H1 (cell line): Measurements from ENCODE around the gene POU2F2. TPM values are rescaled to one million over a fixed set of nuclear protein-coding genes. Genes with fewer than 3 reads are reported as not detected.

Experiments used
- CTCF ChIA-PET: fragments of 300-600 bp; sonication (Branson Sonifier 250); formaldehyde crosslinking; loops from one replicate; lab custom pipeline; 2021; ENCODE audit not compliant: partially characterized antibody; lab: Charles Lee
- POLR2A ChIA-PET: fragments of 300-600 bp; sonication (Branson Sonifier 250); formaldehyde crosslinking; loops from one replicate; lab custom pipeline; 2021; ENCODE audit warnings: inconsistent platforms; ENCODE audit not compliant: partially characterized antibody; lab: Charles Lee
- DNase-seq, 2 experiments: peaks; one replicate each; pipeline versions ENCODE4 v3.0.0 to v3.0.0-alpha.2; 2010 to 2022; ENCODE audit warnings: low spot score in 2 of 2, low read depth in 1 of 2, mixed read lengths in 1 of 2
- FAIRE-seq: peaks from 2 replicates; lab custom pipeline; 2011; peaks lifted over from hg19 to GRCh38; lab: Jason Lieb, UNC
- H2AFZ ChIP-seq: 2 replicates; pipeline ENCODE4 v1.8.1; 2012; ENCODE audit warnings: low read length, inconsistent platforms
- H2AK5ac ChIP-seq: 2 replicates; pipeline ENCODE4 v1.6.1; 2013; ENCODE audit warnings: low read depth, low read length
- H2BK120ac ChIP-seq: replicated peaks from 2 replicates; pipeline ENCODE3; 2013; ENCODE audit warnings: low read depth, low read length, inconsistent platforms
- H2BK12ac ChIP-seq: 2 replicates; pipeline ENCODE4 v1.6.1; 2013; ENCODE audit warnings: low read depth, low read length
- H2BK15ac ChIP-seq: 2 replicates; pipeline ENCODE4 v1.6.1; 2013; ENCODE audit warnings: low read length
- H2BK20ac ChIP-seq: 2 replicates; pipeline ENCODE4 v1.6.1; 2013; ENCODE audit warnings: low read length
- H2BK5ac ChIP-seq: 2 replicates; pipeline ENCODE4 v1.6.1; 2013; ENCODE audit warnings: low read depth, low read length
- H3K14ac ChIP-seq: 2 replicates; pipeline ENCODE4 v1.6.1; 2013; ENCODE audit warnings: inconsistent platforms; ENCODE audit not compliant: insufficient read length
- H3K18ac ChIP-seq: 2 replicates; pipeline ENCODE4 v1.6.1; 2013; ENCODE audit warnings: low read length; ENCODE audit errors: extremely low read depth
- H3K23ac ChIP-seq: 2 replicates; pipeline ENCODE4 v1.6.1; 2013; ENCODE audit warnings: inconsistent platforms; ENCODE audit not compliant: insufficient read length
- H3K23me2 ChIP-seq: 2 replicates; pipeline ENCODE4 v1.6.1; 2013; ENCODE audit warnings: low read depth, low read length
- H3K27ac ChIP-seq: 2 replicates; pipeline ENCODE4 v1.6.1; 2011; ENCODE audit warnings: low read depth, low read length, inconsistent platforms
- H3K27me3 ChIP-seq, 4 experiments: replicated peaks in 1 of 4; 1 replicate in 1 of 4; 2 replicates in 3 of 4; pipeline versions ENCODE4 v1.6.1 to v1.8.1; 2011 to 2013; ENCODE audit warnings: low read length in 3 of 4, mild to moderate bottlenecking in 3 of 4, inconsistent platforms in 2 of 4, mixed read lengths in 2 of 4, moderate library complexity in 1 of 4; ENCODE audit not compliant: control insufficient read depth in 3 of 4, insufficient read depth in 3 of 4; ENCODE audit errors: extremely low read depth in 1 of 4
- H3K36me3 ChIP-seq, 4 experiments: 2 replicates each; pipeline versions ENCODE4 v1.6.1 to v1.8.1; 2011 to 2013; ENCODE audit warnings: mild to moderate bottlenecking in 4 of 4, low read length in 3 of 4, moderate library complexity in 2 of 4, control low read depth in 1 of 4, inconsistent platforms in 1 of 4; ENCODE audit not compliant: insufficient read depth in 4 of 4, control insufficient read depth in 2 of 4
- H3K4ac ChIP-seq: replicated peaks from 2 replicates; pipeline ENCODE3; 2013; ENCODE audit warnings: low read length, low read depth, mixed read lengths, inconsistent platforms; ENCODE audit not compliant: insufficient read length
- H3K4me1 ChIP-seq, 4 experiments: replicated peaks in 1 of 4; 1 replicate in 1 of 4; 2 replicates in 3 of 4; pipeline versions ENCODE4 v1.6.1 to v1.8.1; 2011 to 2013; ENCODE audit warnings: low read length in 3 of 4, inconsistent platforms in 2 of 4, mixed read lengths in 1 of 4; ENCODE audit not compliant: insufficient read depth in 4 of 4, control insufficient read depth in 3 of 4
- H3K4me2 ChIP-seq, 2 experiments: 2 replicates each; pipeline versions ENCODE4 v1.6.1 to v1.8.1; 2011 to 2013; ENCODE audit warnings: low read depth in 2 of 2, low read length in 2 of 2, control low read depth in 1 of 2, inconsistent platforms in 1 of 2, mild to moderate bottlenecking in 1 of 2; ENCODE audit not compliant: insufficient read depth in 1 of 2
- H3K4me3 ChIP-seq, 4 experiments: fragments of 200-600, 300-600 bp in 1 of 4; sonication (generic), shearing (Covaris generic), sonication (Bioruptor Twin) in 1 of 4; 2 replicates each; pipeline versions ENCODE4 v1.5.1 to v1.8.1; 2011 to 2016; ENCODE audit warnings: low read length in 4 of 4, low read depth in 3 of 4, control low read depth in 2 of 4, inconsistent platforms in 2 of 4, mild to moderate bottlenecking in 2 of 4, mixed read lengths in 1 of 4, moderate library complexity in 1 of 4; ENCODE audit not compliant: insufficient read depth in 2 of 4; ENCODE audit errors: extremely low read depth in 1 of 4
- H3K56ac ChIP-seq: replicated peaks from 2 replicates; pipeline ENCODE3; 2013; ENCODE audit warnings: low read depth, mild to moderate bottlenecking, mixed read lengths, low read length, inconsistent platforms; ENCODE audit not compliant: insufficient read length
- H3K79me1 ChIP-seq: 2 replicates; pipeline ENCODE4 v1.6.1; 2013; ENCODE audit warnings: low read depth, low read length, control low read depth
- H3K79me2 ChIP-seq, 2 experiments: 2 replicates each; pipeline versions ENCODE4 v1.6.1 to v1.8.1; 2012 to 2013; ENCODE audit warnings: low read length in 2 of 2, mild to moderate bottlenecking in 2 of 2, inconsistent platforms in 1 of 2; ENCODE audit not compliant: insufficient read depth in 2 of 2, control insufficient read depth in 1 of 2
- H3K9ac ChIP-seq, 4 experiments: replicated peaks in 1 of 4; 1 replicate in 1 of 4; 2 replicates in 3 of 4; pipeline versions ENCODE4 v1.6.1 to v1.8.1; 2011 to 2013; ENCODE audit warnings: low read depth in 3 of 4, low read length in 3 of 4, control low read depth in 2 of 4, mild to moderate bottlenecking in 2 of 4, moderate library complexity in 2 of 4, inconsistent platforms in 1 of 4; ENCODE audit errors: extremely low read depth in 1 of 4
- H3K9me3 ChIP-seq, 2 experiments: 2 replicates each; pipeline versions ENCODE4 v1.6.1 to v1.8.1; 2012 to 2013; ENCODE audit warnings: mild to moderate bottlenecking in 2 of 2, moderate library complexity in 2 of 2, control low read depth in 1 of 2, inconsistent platforms in 1 of 2, low read depth in 1 of 2, low read length in 1 of 2, mixed read lengths in 1 of 2; ENCODE audit not compliant: insufficient read depth in 2 of 2
- H4K20me1 ChIP-seq, 2 experiments: replicated peaks in 1 of 2; 2 replicates each; pipeline versions ENCODE3 to v1.8.1; 2011 to 2013; ENCODE audit warnings: inconsistent platforms in 2 of 2, low read length in 2 of 2, mild to moderate bottlenecking in 1 of 2; ENCODE audit not compliant: insufficient read depth in 2 of 2, control insufficient read depth in 1 of 2
- H4K5ac ChIP-seq: 2 replicates; pipeline ENCODE4 v1.6.1; 2013; ENCODE audit warnings: low read length, low read depth, mixed read lengths, inconsistent platforms; ENCODE audit not compliant: insufficient read length
- H4K8ac ChIP-seq: 2 replicates; pipeline ENCODE4 v1.8.0; 2013; ENCODE audit warnings: mild to moderate bottlenecking, moderate library complexity, low read length, inconsistent platforms; ENCODE audit not compliant: insufficient read depth; ENCODE audit errors: extremely low read depth
- H4K91ac ChIP-seq: replicated peaks from 2 replicates; pipeline ENCODE3; 2013; ENCODE audit warnings: low read length, mixed read lengths, inconsistent platforms; ENCODE audit not compliant: insufficient read length
- BRCA1 ChIP-seq: IDR thresholded peaks from 2 replicates; pipeline ENCODE4 v1.6.1; 2012; ENCODE audit warnings: low read depth, low read length, improper control_type of control experiment
- CEBPB ChIP-seq: IDR thresholded peaks from 2 replicates; pipeline ENCODE4 v1.6.1; 2012; ENCODE audit warnings: low read depth, low read length
- EZH2 ChIP-seq: fragments of 200-600 bp; sonication (generic); IDR thresholded peaks from 2 replicates; pipeline ENCODE4 v1.7.1; 2012; ENCODE audit warnings: low read depth, mild to moderate bottlenecking, moderate library complexity, low read length, inconsistent platforms; ENCODE audit not compliant: severe bottlenecking
- JUN ChIP-seq: IDR thresholded peaks from 2 replicates; pipeline ENCODE4 v1.6.1; 2011; ENCODE audit warnings: low read depth, mild to moderate bottlenecking, improper control_type of control experiment, low read length
- NRF1 ChIP-seq: IDR thresholded peaks from 2 replicates; pipeline ENCODE4 v1.6.1; 2011; ENCODE audit warnings: mild to moderate bottlenecking, low read depth, low read length, improper control_type of control experiment
- RBBP5 ChIP-seq: IDR thresholded peaks from 2 replicates; pipeline ENCODE4 v1.7.1; 2012; ENCODE audit warnings: low read depth, mild to moderate bottlenecking, inconsistent platforms, low read length, moderate library complexity, borderline replicate concordance
- SAP30 ChIP-seq: fragments of 300-600 bp; sonication (generic); IDR thresholded peaks from 2 replicates; pipeline ENCODE4 v1.7.1; 2012; ENCODE audit warnings: low read length, moderate library complexity, mild to moderate bottlenecking, inconsistent platforms; ENCODE audit not compliant: insufficient read depth, insufficient replicate concordance
- SIX5 ChIP-seq: IDR thresholded peaks from 2 replicates; pipeline ENCODE4 v1.6.1; 2011; ENCODE audit warnings: mild to moderate bottlenecking, low read depth, low read length
- SP4 ChIP-seq: IDR thresholded peaks from 2 replicates; pipeline ENCODE4 v1.6.1; 2012; ENCODE audit warnings: low read length, inconsistent platforms
- SRF ChIP-seq: IDR thresholded peaks from 2 replicates; pipeline ENCODE4 v1.6.1; 2011; ENCODE audit warnings: mild to moderate bottlenecking, low read depth, low read length, moderate library complexity
- SUZ12 ChIP-seq: fragments of 200-600 bp; sonication (generic); IDR thresholded peaks from 2 replicates; pipeline ENCODE4 v1.6.1; 2012; ENCODE audit warnings: mild to moderate bottlenecking, inconsistent platforms, low read length, moderate library complexity, mixed read lengths
- YY1 ChIP-seq: IDR thresholded peaks from 2 replicates; pipeline ENCODE4 v1.6.1; 2011; ENCODE audit warnings: low read depth, mild to moderate bottlenecking, low read length
- ZNF274 ChIP-seq: IDR thresholded peaks from 2 replicates; pipeline ENCODE4 v1.7.0; 2012; ENCODE audit warnings: low read length, borderline replicate concordance; ENCODE audit errors: extremely low read depth
- WGBS, 2 experiments: shearing (Covaris generic) in 1 of 2; methylation state at CpG; one replicate each; pipeline versions ENCODE4 v1.1.6 to v1.1.7; 2013 to 2015; ENCODE audit warnings: low lambda C conversion rate in 2 of 2, mixed read lengths in 2 of 2, inconsistent platforms in 1 of 2, low coverage in 1 of 2, missing lambda C conversion rate in 1 of 2; ENCODE audit not compliant: insufficient replicate concordance in 2 of 2, insufficient coverage in 1 of 2, insufficient read length in 1 of 2; ENCODE audit errors: extremely low coverage in 1 of 2, missing lambda C conversion rate in 1 of 2; 5-methylcytosine and 5-hydroxymethylcytosine counted together
- polyA plus RNA-seq, 7 experiments: library from polyadenylated mRNA; depleted of rRNA in 3 of 7; stranded (reverse) in 5 of 7; unstranded in 2 of 7; fragments of >200 nt in 5 of 7; fragments of 200-250 nt in 2 of 7; gene quantifications; 1 replicate in 5 of 7; 2 replicates in 1 of 7; 4 replicates in 1 of 7; pipeline versions ENCODE4 v1.2.1 to v1.2.3, GENCODE V29; 2011 to 2013; ENCODE audit warnings: missing spikeins in 2 of 7, mixed read lengths in 2 of 7
- total RNA-seq: library from RNA; stranded (reverse); fragmentation: NEBNext Ultra II Directional; extraction: Animal tissue kit (Norgen Biotek cat#: 25700); gene quantifications from 2 replicates; pipeline ENCODE4 v1.2.1, GENCODE V29; 2021

POU2F2 gene
- total and polyA plus RNA-seq, 2 of the 8 experiments (the other 6 are each of a cell fraction or from before 2014, with no cell fraction given): 5.0 to 6.1 TPM

DNA sequence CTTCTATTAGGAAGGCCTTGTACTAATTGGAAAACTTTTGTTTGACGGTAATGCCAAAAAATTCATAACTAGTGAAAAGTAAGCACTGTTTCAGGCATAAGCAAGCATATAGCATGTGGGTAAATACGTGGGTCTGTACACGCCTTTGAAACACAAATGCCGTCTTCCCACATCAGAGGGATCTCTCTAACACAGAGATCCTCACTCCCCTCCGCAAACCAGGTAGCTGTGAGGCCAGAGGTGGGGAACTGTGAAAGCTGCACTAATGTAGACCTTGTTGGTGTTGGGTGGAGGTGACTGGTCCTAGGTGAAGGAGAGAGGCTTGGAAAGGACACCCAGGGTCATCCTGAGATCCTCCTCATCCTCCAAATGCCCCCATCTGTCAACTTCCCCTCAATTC is 16.0 kb upstream of the POU2F2 start:
- Histone ChIP-seq H3K79me2 (no peaks in the 10 kb centered on the region), H3K23me2 (no peaks in the 10 kb centered on the region; the same call in 1 of the 2 replicates), H4K8ac (no peak overlapping the region), H2BK12ac (no peak overlapping the region), H3K27ac (no peak overlapping the region), H2BK20ac (no peak overlapping the region), H2BK5ac (no peak overlapping the region), H4K20me1 (peaks cover 0 to 10% of the 10 kb centered on the region in 2 experiments), H2BK15ac (no peak overlapping the region), H2AFZ (no peak overlapping the region), H3K4me2 (no peak overlapping the region), H3K14ac (no peak overlapping the region), H4K91ac (no peak overlapping the region), H3K4me1 (peaks cover 0 to 25% (median 17%) of the 10 kb centered on the region in 4 experiments; a peak in 6 of 7 replicates), H3K18ac (no peak overlapping the region), H2BK120ac (no peak overlapping the region), H3K36me3 (no peaks in the 10 kb centered on the region), H2AK5ac (no peak overlapping the region)
- WGBS, 2 experiments: 86% methylated on average over 5 of the region's 5 CpGs; no CpG with 5 or more reads in 1 of the 2 experiments
- CTCF ChIA-PET: interaction anchor here (0.7 to 1.7 kb wide), 5 partner anchors 8 to 178 kb away, joined by 3 to 7 read pairs (median 4); partner anchors contain the start of gene POU2F2
- DNase-seq: no peak
- no peak for TF ChIP-seq YY1
- TF ChIP-seq SIX5: no peak
- no peak for TF ChIP-seq BRCA1
- no peak for TF ChIP-seq RBBP5
- no peak for TF ChIP-seq ZNF274
- TF ChIP-seq SAP30: no peak
- TF ChIP-seq SRF: no peak
- no peak for TF ChIP-seq EZH2
- no peak for TF ChIP-seq CEBPB
- no peak for TF ChIP-seq NRF1
- no peak for TF ChIP-seq SP4
- TF ChIP-seq SUZ12: no peak
- no peak for TF ChIP-seq JUN
- TF ChIP-seq, all 59 proteins: peak for 0
- no peak overlapping the region for H3K23ac ChIP-seq
- peaks cover 0 to 4% (median under 1%) of the 10 kb centered on the region in 4 experiments; a peak in 3 of 7 replicates for H3K27me3 ChIP-seq
- H3K56ac ChIP-seq: no peak overlapping the region
- no peak overlapping the region for H4K5ac ChIP-seq
- POLR2A ChIA-PET: interaction anchor here (0.9 to 2.4 kb wide), 3 partner anchors 8 to 15 kb away, joined by 3 to 10 read pairs (median 4); no protein-coding TSS in a partner anchor
- no peak overlapping the region for H3K4me3 ChIP-seq
- no peaks in the 10 kb centered on the region for H3K79me1 ChIP-seq
- no peak overlapping the region for H3K9ac ChIP-seq
- no peak overlapping the region for H3K4ac ChIP-seq
- H3K9me3 ChIP-seq: no peaks in the 10 kb centered on the region
- FAIRE-seq: no peak
